Measurements from ENCODE around the gene DAND5.

The DAND5 gene

DNA sequence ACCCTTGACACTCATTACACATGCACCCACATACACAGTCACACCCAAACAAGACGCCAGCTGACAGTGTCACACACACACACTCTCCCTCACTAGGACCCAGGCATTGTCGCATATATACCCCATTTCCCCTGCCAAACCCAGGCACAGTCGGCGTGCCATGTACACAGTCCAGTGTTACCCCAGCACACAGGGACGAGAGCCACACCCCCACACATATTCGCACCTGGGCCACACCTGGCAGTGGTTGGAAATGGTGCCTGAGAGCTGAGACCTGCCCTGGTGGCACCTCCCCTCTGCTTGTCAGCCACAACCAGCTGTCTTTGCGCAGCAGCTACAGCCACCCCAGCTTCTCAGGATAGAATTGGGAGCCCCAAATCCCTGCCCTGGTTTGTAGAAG lies 34.9 kb downstream of the DAND5 start:
- no peak for ATAC-seq (ENCODE audit: insufficient read depth, low read depth)
- no peaks in the 10 kb centered on the region for H3K79me2 ChIP-seq (ENCODE audit: insufficient read depth, low read length)
- peaks cover 25% of the 10 kb centered on the region for H4K20me1 ChIP-seq (ENCODE audit: insufficient read depth, low read length)
- no peak overlapping the region for H2AFZ ChIP-seq (ENCODE audit: low read depth, low read length)
- H3K9me3 ChIP-seq (ENCODE audit: insufficient read depth, low read length, severe bottlenecking): no peaks in the 10 kb centered on the region
- H3K36me3 ChIP-seq (ENCODE audit: insufficient read depth, low read length): no peaks in the 10 kb centered on the region
- no peak overlapping the region for H3K9ac ChIP-seq (ENCODE audit: low read depth, low read length)
- H3K4me3 ChIP-seq (ENCODE audit: low read depth in 1 of 2, low read length in 2 of 2): no peak overlapping the region
- no peaks in the 10 kb centered on the region for H3K4me1 ChIP-seq (ENCODE audit: insufficient read depth, low read length)
- no peak for TF ChIP-seq CTCF (IDR thresholded peaks at IDR 0.05; ENCODE audit: borderline replicate concordance, extremely low read depth, low read length, poor library complexity, severe bottlenecking)
- no peak for TF ChIP-seq EZH2 (IDR thresholded peaks at IDR 0.05; ENCODE audit: borderline replicate concordance, low read depth, low read length, severe bottlenecking)
- DNase-seq: no peak
- H3K27ac ChIP-seq (ENCODE audit: low read length): no peak overlapping the region
- no peaks in the 10 kb centered on the region for H3K27me3 ChIP-seq (ENCODE audit: insufficient read depth, low read length, poor library complexity)
- no peak overlapping the region for H3K4me2 ChIP-seq (ENCODE audit: insufficient read depth, low read length)

- ATAC-seq (ENCODE audit: insufficient read depth, low read depth): no peak
- no peaks in the 10 kb centered on the region for H3K27me3 ChIP-seq (ENCODE audit: insufficient read depth, low read length, poor library complexity)
- H2AFZ ChIP-seq (ENCODE audit: low read depth, low read length): no peak overlapping the region
- no peaks in the 10 kb centered on the region for H3K9me3 ChIP-seq (ENCODE audit: insufficient read depth, low read length, severe bottlenecking)
- H3K4me1 ChIP-seq (ENCODE audit: insufficient read depth, low read length): no peaks in the 10 kb centered on the region
- H3K4me2 ChIP-seq (ENCODE audit: insufficient read depth, low read length): no peak overlapping the region
- no peak overlapping the region for H3K9ac ChIP-seq (ENCODE audit: low read depth, low read length)
- peaks cover 22% of the 10 kb centered on the region for H4K20me1 ChIP-seq (ENCODE audit: insufficient read depth, low read length)
- no peaks in the 10 kb centered on the region for H3K36me3 ChIP-seq (ENCODE audit: insufficient read depth, low read length)
- no peak overlapping the region for H3K4me3 ChIP-seq (ENCODE audit: low read depth in 1 of 2, low read length in 2 of 2)
- H3K27ac ChIP-seq (ENCODE audit: low read length): no peak overlapping the region
- DNase-seq: no peak
- TF ChIP-seq CTCF (IDR thresholded peaks at IDR 0.05; ENCODE audit: borderline replicate concordance, extremely low read depth, low read length, poor library complexity, severe bottlenecking) (no peak), EZH2 (IDR thresholded peaks at IDR 0.05; ENCODE audit: borderline replicate concordance, low read depth, low read length, severe bottlenecking) (no peak)
- H3K79me2 ChIP-seq (ENCODE audit: insufficient read depth, low read length): no peaks in the 10 kb centered on the region
These were observed 35.9 kb downstream of the DAND5 start for GRCh38 chr19:13005253-13005652.

DNA sequence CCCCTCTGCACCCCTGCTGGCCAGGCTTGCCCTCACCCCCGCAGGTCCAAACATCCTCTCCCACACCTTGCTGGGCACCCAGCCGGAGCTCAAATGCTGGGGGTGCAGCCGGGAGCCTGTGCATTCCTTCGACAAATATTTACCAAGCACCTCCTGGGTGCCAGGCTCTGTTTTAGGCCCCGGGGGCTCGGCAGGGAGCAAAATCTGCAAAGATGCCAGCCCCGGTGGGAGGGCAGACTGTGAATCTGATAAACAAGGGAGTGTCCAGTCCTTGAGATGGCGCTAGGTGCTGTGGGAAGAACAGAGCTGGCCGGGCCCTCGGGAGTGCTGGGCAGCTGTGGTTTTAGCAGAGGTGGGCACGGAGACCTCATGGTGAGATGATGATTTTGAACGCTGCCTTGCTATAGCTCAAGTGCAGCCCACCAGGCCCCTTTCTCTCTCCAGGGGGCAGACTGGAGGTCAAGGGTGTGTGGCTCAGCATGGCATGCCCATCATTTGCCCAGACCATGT lies 36.5 kb downstream of the DAND5 start:
- no peak overlapping the region for H3K4me2 ChIP-seq (ENCODE audit: insufficient read depth, low read length)
- no peak overlapping the region for H3K27ac ChIP-seq (ENCODE audit: low read length)
- DNase-seq: no peak
- no peaks in the 10 kb centered on the region for H3K36me3 ChIP-seq (ENCODE audit: insufficient read depth, low read length)
- peaks cover 20% of the 10 kb centered on the region for H4K20me1 ChIP-seq (ENCODE audit: insufficient read depth, low read length)
- TF ChIP-seq EZH2 (IDR thresholded peaks at IDR 0.05; ENCODE audit: borderline replicate concordance, low read depth, low read length, severe bottlenecking) (no peak), CTCF (IDR thresholded peaks at IDR 0.05; ENCODE audit: borderline replicate concordance, extremely low read depth, low read length, poor library complexity, severe bottlenecking) (no peak)
- no peaks in the 10 kb centered on the region for H3K9me3 ChIP-seq (ENCODE audit: insufficient read depth, low read length, severe bottlenecking)
- no peak overlapping the region for H3K9ac ChIP-seq (ENCODE audit: low read depth, low read length)
- H3K79me2 ChIP-seq (ENCODE audit: insufficient read depth, low read length): no peaks in the 10 kb centered on the region
- no peaks in the 10 kb centered on the region for H3K4me1 ChIP-seq (ENCODE audit: insufficient read depth, low read length)
- no peak overlapping the region for H2AFZ ChIP-seq (ENCODE audit: low read depth, low read length)
- no peaks in the 10 kb centered on the region for H3K27me3 ChIP-seq (ENCODE audit: insufficient read depth, low read length, poor library complexity)
- no peak overlapping the region for H3K4me3 ChIP-seq (ENCODE audit: low read depth in 1 of 2, low read length in 2 of 2)
- ATAC-seq (ENCODE audit: insufficient read depth, low read depth): no peak

Data from DND-41 (cell line).